Stimulated activated effector memory CD8-positive, alpha-beta T cell treated with anti-CD3 and anti-CD28 coated beads, Interleukin-12 subunit alpha, Interleukin-12 subunit beta, amount 100 ng/mL, for 72 hours (primary cell): Measurements from ENCODE around the gene OR51V1.
"Not testable (repeated sequence)": the region's sequence is repeated elsewhere in the genome, so short reads cannot be mapped to it uniquely, and the experiment has no call there.

Experiments
- ATAC-seq: fragments of 150-1000 bp; cut with Tn5 transposase; 2 replicates; pipeline ENCODE4 v1.10.0; 2021
- DNase-seq, 2 donors: peaks; one replicate each; pipeline ENCODE4 v3.0.0; 2021 to 2022; ENCODE audit warnings: low spot score in 2 of 2
- H3K27ac Mint-ChIP-seq: one replicate; pipeline ENCODE4 v1.8.0; 2022; ENCODE audit warnings: mild to moderate bottlenecking, mixed read lengths
- H3K36me3 Mint-ChIP-seq: one replicate; pipeline ENCODE4 v1.8.0; 2022; ENCODE audit warnings: mild to moderate bottlenecking, mixed read lengths
- H3K4me1 Mint-ChIP-seq: one replicate; pipeline ENCODE4 v1.8.0; 2022; ENCODE audit warnings: mixed read lengths
- H3K4me3 Mint-ChIP-seq: one replicate; pipeline ENCODE4 v1.8.0; 2022; ENCODE audit warnings: mild to moderate bottlenecking, mixed read lengths
- H3K9me3 Mint-ChIP-seq: one replicate; pipeline ENCODE4 v1.8.0; 2022; ENCODE audit warnings: mixed read lengths

Gene OR51V1

GRCh38 chr11:5223146-5223545, 22.7 kb upstream of the OR51V1 start:
- H3K4me3 Mint-ChIP-seq, result no peak overlapping the region
- ATAC-seq (no peak), DNase-seq (no peak)
- H3K4me1 Mint-ChIP-seq, result no peaks in the 10 kb centered on the region
- H3K27ac Mint-ChIP-seq, result no peak overlapping the region
- no peaks in the 10 kb centered on the region for H3K36me3 Mint-ChIP-seq
- H3K9me3 Mint-ChIP-seq, result peaks cover 8% of the 10 kb centered on the region

- DNase-seq (no peak), ATAC-seq (no peak)
- Mint-ChIP-seq H3K4me1 (no peaks in the 10 kb centered on the region), H3K4me3 (no peak overlapping the region), H3K9me3 (peaks cover 3% of the 10 kb centered on the region), H3K27ac (no peak overlapping the region), H3K36me3 (no peaks in the 10 kb centered on the region)
These were observed 9.9 kb upstream of the OR51V1 start for GRCh38 chr11:5210376-5210885.

DNA sequence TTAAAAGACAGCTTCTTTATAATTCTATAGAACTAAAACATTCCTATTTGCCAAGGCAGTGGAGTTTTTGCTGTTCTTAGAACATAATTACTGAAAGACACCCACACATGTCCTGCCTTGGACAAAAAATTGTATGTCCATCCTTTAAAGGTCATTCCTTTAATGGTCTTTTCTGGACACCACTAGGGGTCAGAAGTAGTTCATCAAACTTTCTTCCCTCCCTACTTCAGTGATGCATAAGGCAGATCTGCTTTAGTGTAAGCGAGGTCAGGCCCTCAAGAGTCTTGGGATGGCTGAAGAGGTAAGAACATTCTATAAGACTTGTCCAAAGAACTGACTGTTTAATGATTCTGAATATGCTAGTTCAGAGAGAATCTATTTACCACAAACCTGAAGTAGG, 4.3 kb upstream of the OR51V1 start:
- Mint-ChIP-seq H3K27ac (no peak overlapping the region), H3K36me3 (no peaks in the 10 kb centered on the region), H3K4me1 (no peaks in the 10 kb centered on the region), H3K4me3 (no peak overlapping the region), H3K9me3 (no peaks in the 10 kb centered on the region)
- ATAC-seq (no peak), DNase-seq (no peak)

GRCh38 chr11:5203366-5203765, 2.9 kb upstream of the OR51V1 start:
- no peak overlapping the region for H3K27ac Mint-ChIP-seq
- DNase-seq, result no peak
- H3K9me3 Mint-ChIP-seq, result no peaks in the 10 kb centered on the region
- ATAC-seq, result no peak
- no peaks in the 10 kb centered on the region for H3K36me3 Mint-ChIP-seq
- no peak overlapping the region for H3K4me3 Mint-ChIP-seq
- H3K4me1 Mint-ChIP-seq, result no peaks in the 10 kb centered on the region

GRCh38 chr11:5198285-5198684, 2.2 kb downstream of the OR51V1 start:
- no peak overlapping the region for H3K4me3 Mint-ChIP-seq
- H3K27ac Mint-ChIP-seq, result no peak overlapping the region
- no peaks in the 10 kb centered on the region for H3K4me1 Mint-ChIP-seq
- no peak for ATAC-seq
- peaks cover under 1% of the 10 kb centered on the region for H3K9me3 Mint-ChIP-seq
- no peaks in the 10 kb centered on the region for H3K36me3 Mint-ChIP-seq
- no peak for DNase-seq

DNA sequence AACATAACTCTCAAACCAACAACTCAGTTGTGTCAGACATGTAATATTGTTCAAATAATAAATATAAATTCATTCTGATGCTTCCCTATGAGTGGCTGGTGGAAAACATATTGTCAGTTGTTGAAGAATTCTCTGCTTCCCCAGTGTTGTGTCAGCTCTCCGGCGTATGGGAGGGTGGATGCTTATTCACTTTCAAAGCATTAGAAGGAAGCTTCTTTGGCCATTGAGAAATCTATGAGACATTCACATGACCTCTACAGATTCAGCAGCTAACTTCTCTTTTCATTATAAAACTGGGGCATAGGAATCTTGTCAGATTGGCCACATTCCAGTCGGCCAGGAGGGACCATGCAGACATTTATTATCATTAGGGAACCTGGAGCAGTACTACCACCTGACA, 2.9 kb downstream of the OR51V1 start:
- Mint-ChIP-seq H3K27ac (no peak overlapping the region), H3K4me3 (no peak overlapping the region), H3K9me3 (peaks cover 4% of the 10 kb centered on the region), H3K36me3 (no peaks in the 10 kb centered on the region), H3K4me1 (no peaks in the 10 kb centered on the region)
- ATAC-seq (no peak), DNase-seq (no peak)

GRCh38 chr11:5196731-5197130, 3.8 kb downstream of the OR51V1 start:
- DNase-seq, result no peak
- no peak overlapping the region for H3K27ac Mint-ChIP-seq
- ATAC-seq, result no peak
- no peaks in the 10 kb centered on the region for H3K4me1 Mint-ChIP-seq
- H3K4me3 Mint-ChIP-seq, result no peak overlapping the region
- H3K9me3 Mint-ChIP-seq, result peaks cover 4% of the 10 kb centered on the region
- H3K36me3 Mint-ChIP-seq, result no peaks in the 10 kb centered on the region

- no peaks in the 10 kb centered on the region for H3K4me1 Mint-ChIP-seq
- ATAC-seq, result no peak
- DNase-seq, result no peak
- no peak overlapping the region for H3K27ac Mint-ChIP-seq
- H3K4me3 Mint-ChIP-seq, result no peak overlapping the region
- H3K36me3 Mint-ChIP-seq, result no peaks in the 10 kb centered on the region
- H3K9me3 Mint-ChIP-seq, result peaks cover 4% of the 10 kb centered on the region
These were observed 4.4 kb downstream of the OR51V1 start for GRCh38 chr11:5196067-5196466.

GRCh38 chr11:5192738-5193137, 7.7 kb downstream of the OR51V1 start:
- Mint-ChIP-seq H3K27ac (no peak overlapping the region), H3K4me1 (no peaks in the 10 kb centered on the region), H3K4me3 (no peak overlapping the region), H3K36me3 (no peaks in the 10 kb centered on the region), H3K9me3 (peaks cover 7% of the 10 kb centered on the region)
- no peak for ATAC-seq
- DNase-seq, result no peak

DNA sequence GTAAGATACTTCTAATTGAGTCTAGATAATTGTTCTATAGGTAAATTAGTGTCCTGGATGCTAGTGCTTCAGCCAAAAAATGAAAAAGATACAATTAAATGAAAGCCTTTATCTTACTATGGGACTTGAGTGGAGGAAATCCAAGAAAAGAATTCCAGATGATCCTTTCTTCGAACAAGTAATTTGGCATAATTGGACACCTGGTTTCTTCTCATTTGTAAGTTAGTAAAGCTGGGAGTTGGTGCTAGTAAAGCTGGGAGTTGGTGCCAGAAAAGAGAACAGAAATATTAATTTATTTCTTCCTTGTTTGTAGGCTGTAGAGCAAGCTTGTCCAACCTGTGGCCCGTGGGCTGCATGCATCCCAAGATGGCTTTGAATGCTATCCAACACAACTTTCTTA, 12.3 kb downstream of the OR51V1 start:
- ATAC-seq (no peak), DNase-seq (no peak)
- Mint-ChIP-seq H3K27ac (no peak overlapping the region), H3K4me1 (no peaks in the 10 kb centered on the region), H3K36me3 (no peaks in the 10 kb centered on the region), H3K9me3 (peaks cover 5% of the 10 kb centered on the region), H3K4me3 (no peak overlapping the region)

- Mint-ChIP-seq H3K9me3 (no peaks in the 10 kb centered on the region), H3K27ac (no peak overlapping the region), H3K36me3 (no peaks in the 10 kb centered on the region), H3K4me3 (no peak overlapping the region), H3K4me1 (no peaks in the 10 kb centered on the region)
- ATAC-seq, result no peak
- DNase-seq, result no peak
These were observed 22.2 kb downstream of the OR51V1 start for GRCh38 chr11:5178046-5178837.

DNA sequence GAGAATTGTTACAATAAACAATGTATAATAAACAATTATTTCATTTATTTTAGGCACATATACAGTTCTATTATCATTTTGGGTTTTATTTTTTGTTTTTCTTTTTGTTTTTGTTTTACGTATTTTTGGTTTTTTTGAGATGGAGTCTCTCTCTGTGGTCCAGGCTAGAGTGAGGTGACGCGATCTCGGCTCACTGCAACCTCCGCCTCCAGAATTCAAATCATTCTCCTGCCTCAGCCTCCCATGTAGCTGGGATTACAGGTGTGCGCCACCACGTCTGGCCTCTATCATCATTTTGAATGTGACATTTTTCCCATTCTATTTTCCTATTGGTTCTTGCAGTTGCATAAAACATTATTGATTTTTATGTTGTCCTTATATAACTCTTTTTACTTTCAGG, 25.5 kb downstream of the OR51V1 start:
- no peak for ATAC-seq
- Mint-ChIP-seq H3K4me3 (no peak overlapping the region), H3K4me1 (no peaks in the 10 kb centered on the region), H3K9me3 (no peaks in the 10 kb centered on the region), H3K36me3 (no peaks in the 10 kb centered on the region), H3K27ac (no peak overlapping the region)
- DNase-seq, result no peak

DNA sequence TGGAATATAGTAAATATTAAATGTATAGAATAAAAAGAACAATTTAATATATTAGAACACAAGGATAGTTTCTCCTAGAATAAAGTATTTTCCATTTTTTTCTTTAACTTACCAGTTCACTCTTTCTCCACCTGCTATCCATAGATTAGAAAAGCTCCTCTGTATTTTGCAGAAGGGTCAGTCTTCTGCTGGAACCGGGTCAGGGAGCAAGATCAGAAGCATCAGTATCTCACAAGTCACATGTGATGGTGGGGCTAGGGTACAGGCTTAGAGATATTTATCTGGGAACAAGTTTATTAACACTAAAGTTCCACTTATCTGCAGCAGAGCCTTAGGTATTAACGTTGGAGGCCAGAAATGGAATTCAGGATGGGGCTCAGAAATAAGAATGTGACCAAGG, 28.6 kb downstream of the OR51V1 start:
- Mint-ChIP-seq H3K4me3 (no peak overlapping the region), H3K36me3 (no peaks in the 10 kb centered on the region), H3K4me1 (no peaks in the 10 kb centered on the region), H3K9me3 (no peaks in the 10 kb centered on the region), H3K27ac (no peak overlapping the region)
- no peak for DNase-seq
- no peak for ATAC-seq

- not testable (repeated sequence) for H3K36me3 Mint-ChIP-seq, H3K9me3 Mint-ChIP-seq, H3K4me1 Mint-ChIP-seq, ATAC-seq, H3K4me3 Mint-ChIP-seq, H3K27ac Mint-ChIP-seq, DNase-seq
These were observed 34.6 kb downstream of the OR51V1 start for GRCh38 chr11:5165898-5166297.

DNA sequence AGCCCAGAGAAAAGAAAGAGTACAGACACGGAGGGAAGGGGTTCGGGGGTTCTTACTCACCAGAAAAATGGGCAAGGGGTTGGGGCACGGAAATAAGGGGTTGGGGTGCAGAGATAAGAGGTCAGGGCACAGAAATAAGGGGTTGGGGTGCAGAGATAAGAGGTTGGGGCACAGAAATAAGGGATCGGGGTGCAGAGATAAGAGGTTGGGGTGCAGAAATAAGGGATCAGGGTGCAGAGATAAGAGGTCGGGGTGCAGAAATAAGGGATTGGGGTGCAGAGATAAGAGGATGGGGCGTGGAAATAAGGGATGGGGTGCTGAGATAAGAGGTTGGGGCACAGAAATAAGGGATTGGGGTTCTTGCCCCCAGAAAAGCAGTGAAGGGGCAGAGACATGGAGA, 35.7 kb downstream of the OR51V1 start:
- not testable (repeated sequence) for ATAC-seq, H3K4me3 Mint-ChIP-seq, H3K4me1 Mint-ChIP-seq, H3K36me3 Mint-ChIP-seq, DNase-seq, H3K27ac Mint-ChIP-seq, H3K9me3 Mint-ChIP-seq

DNA sequence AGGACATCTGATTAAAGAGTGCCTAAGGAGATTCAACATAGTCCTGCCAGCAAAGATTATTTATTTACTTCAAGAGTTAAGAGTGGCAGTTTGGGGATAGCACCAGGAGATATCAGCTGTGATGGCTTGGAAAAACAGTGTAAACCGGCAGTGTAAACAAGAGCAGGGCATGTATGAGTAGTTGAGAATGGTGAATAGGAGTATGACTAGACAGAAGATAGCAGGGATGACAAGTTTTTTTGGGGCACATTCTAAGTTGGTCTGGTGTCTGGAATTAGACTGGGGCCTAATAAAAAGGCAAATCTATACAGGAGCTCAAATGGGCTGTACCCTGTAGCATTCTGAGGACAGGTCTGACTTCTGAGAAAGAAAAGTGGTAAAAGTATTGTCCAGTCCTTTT, 39.4 kb downstream of the OR51V1 start:
- not testable (repeated sequence) for H3K9me3 Mint-ChIP-seq, H3K4me1 Mint-ChIP-seq, H3K4me3 Mint-ChIP-seq, ATAC-seq, H3K27ac Mint-ChIP-seq, DNase-seq, H3K36me3 Mint-ChIP-seq
